Astrocyte of the hippocampus (primary cell): Measurements from ENCODE around the gene CCDC88A.
A peak's percentile ranks its signal among the peaks of the same experiment; 100 is the strongest.
"Not testable (repeated sequence)": the region's sequence is repeated elsewhere in the genome, so short reads cannot be mapped to it uniquely, and the experiment has no call there.

Source experiments
- DNase-seq: peaks from one replicate; pipeline ENCODE4 v3.0.0; 2011; ENCODE audit warnings: low read depth, low spot score

The CCDC88A gene

DNA sequence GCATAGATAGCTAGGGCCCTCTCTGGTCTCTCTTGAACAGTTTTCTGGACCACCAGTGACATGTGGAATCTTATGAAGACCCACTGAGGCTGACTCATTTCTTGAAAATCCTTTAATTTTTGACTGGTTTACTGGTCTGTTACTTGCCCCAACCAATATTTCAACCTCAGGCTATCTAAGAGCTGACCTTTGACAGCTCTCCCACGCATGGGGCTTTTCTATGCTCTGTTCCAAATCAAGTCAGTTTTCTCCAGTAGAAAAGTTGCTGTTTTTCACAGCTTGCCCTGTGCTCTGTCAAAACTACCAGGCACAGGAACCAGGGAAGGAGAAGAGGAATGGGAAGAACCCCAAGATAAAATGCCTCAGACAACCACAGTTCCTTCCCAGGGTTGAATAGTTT is 104.7 kb downstream of the CCDC88A start:
- no peak for DNase-seq

DNA sequence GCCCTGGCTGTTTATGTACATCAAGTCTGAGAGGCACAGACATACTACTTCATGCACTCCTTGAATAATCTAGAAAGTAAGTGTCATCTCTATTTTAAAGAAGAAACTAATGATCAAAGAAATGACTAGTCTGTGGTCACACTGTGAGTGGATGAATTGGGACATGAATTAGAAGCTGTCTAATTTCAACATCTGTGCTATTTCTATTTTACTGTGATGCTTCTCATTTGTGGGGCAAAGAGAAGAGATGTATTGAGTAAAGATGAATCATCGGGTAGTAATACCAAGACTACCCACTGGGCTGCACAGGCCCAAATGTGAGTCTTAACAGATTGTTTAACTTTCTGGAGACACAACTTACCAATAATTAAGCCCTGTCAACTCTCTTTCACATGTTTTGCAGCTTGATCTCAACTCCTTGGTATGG is 108.2 kb downstream of the CCDC88A start:
- DNase-seq: peak; percentile 13

DNA sequence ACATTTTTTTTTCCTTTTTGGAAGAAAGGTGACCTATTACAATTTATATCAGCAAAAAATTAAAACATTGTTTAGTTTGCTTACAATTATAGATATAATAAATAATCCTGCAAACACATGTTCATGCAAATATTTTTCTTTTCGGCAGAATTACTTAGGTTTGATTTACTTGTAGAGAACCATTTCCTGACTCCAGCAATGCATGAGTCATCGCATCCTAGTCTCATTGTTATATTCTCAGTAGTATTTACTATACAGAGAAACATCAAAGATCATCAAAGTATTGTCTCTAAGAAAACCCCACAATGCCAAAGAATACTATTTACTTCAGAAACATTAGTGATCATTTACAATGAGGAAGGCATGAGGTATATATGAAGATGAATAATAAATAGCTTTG is 110.2 kb downstream of the CCDC88A start:
- DNase-seq: peak; percentile 61

DNA sequence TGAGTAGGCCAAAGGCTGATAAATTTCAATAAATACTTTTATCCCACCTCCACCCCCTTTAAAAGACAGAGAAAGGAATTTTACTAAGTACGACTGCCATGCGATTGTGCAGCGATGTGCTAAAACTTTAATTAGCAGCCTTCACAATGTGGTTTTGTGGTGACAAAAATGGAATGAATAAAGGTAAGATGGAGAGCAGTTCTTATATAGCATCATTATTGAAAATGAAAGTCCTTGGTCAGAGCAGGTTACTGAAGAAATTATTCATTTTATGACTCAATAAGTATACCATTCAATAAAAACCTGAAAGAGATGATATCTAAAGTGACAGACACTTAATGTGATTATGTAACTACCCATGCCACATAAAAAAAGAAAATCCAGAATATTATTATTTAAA is 117.4 kb downstream of the CCDC88A start:
- DNase-seq: no peak

DNA sequence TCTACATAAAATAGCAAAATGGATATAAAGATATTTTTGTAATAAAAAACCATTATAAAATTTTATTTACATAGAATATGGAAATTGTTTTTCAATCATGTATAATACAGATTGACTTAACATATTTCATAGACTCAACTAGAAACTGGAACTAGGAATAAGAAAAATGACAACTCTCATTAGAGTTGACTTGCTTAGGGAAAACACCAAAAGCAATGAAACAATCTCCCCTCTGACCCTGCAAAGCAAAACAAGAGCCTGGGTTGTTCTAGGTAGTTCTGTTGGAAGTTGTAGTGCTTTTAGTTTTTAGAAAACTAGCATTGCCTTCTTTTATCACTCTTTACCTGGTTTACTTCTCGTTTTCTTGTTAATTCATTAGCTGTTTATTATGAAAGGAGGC is 118.4 kb downstream of the CCDC88A start:
- DNase-seq: no peak

DNA sequence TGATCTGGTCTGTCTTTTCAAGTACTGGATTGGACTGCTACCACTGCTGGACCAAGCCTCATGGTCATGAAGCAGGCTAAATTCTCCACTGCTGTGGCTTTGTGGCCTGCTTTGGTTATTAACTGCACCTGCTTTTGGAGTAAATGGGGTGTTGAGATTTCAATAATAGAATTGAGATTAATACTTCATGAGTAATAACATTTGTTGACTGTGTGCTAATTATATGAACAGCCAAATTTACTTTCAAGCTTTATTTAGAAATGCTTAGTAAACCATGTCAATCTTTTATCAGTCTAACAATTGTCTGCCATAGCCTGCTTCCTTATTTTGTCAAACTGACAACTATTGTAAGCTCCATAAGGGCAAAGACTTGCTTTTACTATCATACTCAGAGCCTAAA is 123.3 kb downstream of the CCDC88A start:
- DNase-seq: no peak

DNA sequence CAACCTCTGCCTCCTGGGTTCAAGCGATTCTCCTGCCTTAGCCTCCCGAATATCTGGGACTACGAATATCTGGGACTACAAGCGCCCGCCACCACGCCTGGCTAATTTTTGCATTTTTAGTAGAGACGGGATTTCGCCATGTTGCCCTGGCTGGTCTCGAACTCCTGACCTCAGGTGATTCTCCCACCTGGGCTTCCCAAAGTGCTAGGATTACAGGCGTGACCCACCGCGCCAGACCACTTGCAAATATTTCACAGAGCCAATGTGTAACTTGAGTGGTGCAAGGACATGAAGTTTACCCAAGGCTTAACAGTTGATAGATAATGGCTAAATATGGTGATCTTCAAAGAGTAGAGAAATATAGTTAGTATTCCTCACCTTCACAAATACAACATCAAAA is 136.6 kb downstream of the CCDC88A start:
- DNase-seq: no peak

DNA sequence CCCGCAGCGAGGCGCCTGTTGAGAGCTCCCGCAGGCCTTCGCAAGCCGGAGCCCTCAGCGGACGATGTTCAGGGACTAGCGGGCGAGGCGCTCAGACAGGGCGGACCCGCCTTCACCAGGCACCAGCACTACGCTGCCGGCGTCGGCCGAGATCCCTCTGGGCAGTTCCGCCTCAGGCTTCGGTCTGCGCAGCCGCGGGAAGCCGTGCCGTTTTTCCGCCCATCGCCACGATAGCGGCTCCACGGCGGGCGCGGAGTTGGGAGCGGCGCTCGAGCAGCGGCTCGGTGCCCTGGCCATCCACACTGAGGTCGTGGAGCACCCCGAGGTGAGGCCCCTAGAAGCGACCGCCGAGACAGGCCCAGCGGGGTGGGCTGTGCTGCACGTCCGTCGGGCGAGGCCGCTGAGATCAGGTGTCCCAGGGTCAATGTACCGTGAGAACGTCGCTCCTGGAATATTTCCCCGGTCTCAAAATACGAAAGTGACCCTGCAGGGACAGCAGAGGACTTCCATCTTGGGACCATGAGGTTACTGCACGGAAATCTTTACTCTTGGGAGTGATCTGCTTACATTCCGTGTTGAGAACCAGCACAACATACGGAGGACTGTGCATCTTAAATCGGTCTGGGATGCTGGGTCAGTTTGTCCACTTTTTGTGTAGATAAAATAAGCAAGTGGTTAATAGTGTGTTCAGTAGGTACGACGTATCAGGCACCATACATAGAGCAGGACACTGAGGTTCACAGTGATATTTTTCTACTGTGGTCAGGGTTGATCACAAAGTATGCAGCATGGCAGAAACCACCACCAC is 137.3 kb downstream of the CCDC88A start:
- peak; percentile 93 for DNase-seq

DNA sequence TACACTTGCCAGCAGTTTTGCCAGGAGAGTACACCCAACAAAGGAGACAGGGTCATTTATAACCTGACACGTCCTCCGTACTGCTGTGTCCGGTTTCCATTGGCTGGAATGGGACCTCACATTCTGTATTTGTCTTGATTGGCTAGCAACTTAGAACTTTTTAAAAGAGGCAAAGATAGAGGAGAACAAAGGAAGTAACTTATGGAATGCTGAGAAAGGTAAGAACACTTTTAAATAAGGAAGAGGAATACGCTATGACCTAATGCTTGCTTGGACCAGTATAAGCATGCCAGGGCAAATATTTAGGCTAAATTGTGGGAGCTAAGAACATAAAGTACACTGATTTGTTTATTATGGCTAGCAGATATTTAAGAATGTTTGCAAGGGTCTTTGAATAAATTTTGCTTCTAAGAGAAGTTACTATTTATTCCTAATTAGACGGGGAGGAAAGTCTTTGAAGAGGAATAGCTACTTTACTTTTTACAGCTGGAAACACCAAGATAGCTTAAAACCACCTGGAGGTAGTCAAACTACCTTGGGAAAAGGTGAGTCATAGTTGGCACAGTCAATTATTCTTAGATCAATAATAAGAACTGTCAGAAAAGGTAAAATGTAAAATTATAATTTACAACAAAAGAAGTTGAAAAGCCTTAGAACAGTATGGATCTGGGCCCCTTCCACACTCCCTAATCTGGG is 138.7 kb downstream of the CCDC88A start:
- DNase-seq: not testable (repeated sequence)

DNA sequence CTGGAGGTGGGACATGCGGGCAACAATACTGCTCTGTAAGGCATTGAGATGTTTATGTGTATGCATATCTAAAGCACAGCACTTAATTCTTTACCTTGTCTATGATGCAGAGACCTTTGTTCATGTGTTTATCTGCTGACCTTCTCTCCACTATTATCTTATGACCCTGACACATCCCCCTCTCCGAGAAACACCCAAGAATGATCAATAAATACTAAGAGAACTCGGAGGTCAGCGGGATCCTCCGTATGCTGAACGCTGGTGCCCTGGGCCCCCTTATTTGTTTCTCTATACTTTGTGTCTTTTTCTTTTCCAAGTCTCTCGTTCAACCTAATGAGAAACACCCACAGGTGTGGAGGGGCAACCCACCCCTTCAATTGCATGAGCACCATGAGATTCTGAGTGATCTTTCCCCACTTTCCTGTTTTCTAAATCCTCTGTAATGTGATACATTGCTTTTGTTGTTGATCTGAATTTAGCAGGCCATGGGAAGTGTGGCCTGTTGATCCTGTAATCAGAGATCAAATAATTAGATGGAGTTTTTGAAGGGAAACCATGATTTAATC is 139.7 kb downstream of the CCDC88A start:
- not testable (repeated sequence) for DNase-seq

DNA sequence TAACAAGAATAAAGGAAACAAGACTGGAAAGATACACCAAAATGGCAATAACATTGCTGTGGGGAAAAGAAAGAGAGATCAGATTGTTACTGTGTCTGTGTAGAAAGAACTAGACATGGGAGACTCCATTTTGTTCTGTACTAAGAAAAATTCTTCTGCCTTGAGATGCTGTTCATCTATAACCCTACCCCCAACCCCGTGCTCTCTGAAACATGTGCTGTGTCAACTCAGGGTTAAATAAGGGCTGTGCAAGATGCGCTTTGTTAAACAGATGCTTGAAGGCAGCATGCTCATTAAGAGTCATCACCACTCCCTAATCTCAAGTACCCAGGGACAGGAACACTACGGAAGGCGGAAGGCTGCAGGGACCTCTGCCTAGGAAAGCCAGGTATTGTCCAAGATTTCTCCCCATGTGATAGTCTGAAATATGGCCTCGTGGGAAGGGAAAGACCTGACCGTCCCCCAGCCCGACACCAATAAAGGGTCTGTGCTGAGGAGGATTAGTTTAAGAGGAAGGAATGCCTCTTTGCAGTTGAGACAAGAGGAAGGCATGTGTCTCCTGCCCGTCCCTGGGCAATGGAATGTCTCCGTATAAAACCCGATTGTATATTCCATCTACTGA is 140.3 kb downstream of the CCDC88A start:
- DNase-seq: not testable (repeated sequence)

DNA sequence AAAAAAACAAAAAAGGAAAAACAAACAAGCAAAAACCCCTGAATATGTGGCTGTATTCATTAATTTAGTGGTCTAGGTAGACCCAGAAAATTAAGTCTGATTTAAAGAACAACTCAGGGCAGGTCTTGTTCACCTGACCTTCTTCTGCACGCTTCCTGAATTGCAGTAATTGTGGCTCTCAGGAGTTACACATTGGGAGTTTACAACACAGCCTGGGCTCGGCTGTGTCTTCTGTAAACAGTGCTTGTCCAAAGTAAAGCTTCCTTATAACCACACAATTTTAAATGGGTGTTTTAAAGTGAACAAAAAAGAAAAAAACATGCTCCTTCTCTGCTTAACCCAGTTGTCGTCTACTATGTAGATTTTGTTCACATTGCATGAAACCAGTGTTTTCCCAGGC is 142.3 kb downstream of the CCDC88A start:
- DNase-seq: no peak

DNA sequence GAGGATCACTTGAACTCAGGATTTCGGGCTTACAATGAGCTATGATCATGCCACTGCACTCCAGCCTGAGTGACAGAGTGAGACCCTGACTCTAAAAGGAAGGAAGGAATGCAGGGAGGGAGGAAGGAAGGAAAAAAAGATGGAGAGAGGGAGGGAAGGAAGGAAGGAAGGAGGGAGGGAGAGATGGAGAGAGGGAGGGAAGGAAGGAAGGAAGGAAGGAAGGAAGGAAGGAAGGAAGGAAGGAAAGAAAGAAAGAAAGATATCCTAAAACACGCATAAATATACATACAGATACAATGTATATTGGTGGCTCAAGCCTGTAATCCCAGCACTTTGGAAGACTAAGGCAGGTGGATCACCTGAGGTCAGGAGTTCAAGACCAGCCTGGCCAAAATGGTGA is 145.3 kb downstream of the CCDC88A start:
- DNase-seq: not testable (repeated sequence)

DNA sequence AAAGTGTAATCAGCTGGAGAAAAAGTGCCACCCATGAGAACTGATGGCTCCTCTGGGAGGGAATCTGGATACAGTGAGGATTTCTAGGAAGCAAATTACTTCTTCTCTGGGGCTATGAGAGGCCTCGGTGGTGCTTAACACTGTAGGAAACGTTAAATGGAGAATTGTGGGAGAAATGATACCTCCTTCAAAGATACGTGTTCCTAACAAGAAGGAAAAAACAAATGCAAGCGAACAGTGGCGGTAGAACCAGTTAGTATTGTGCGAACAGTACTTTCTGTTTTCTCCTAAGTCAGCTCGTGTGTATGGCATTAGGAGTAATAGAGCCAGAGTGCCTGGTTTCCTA is 150.0 kb downstream of the CCDC88A start:
- DNase-seq: peak; percentile 18

DNA sequence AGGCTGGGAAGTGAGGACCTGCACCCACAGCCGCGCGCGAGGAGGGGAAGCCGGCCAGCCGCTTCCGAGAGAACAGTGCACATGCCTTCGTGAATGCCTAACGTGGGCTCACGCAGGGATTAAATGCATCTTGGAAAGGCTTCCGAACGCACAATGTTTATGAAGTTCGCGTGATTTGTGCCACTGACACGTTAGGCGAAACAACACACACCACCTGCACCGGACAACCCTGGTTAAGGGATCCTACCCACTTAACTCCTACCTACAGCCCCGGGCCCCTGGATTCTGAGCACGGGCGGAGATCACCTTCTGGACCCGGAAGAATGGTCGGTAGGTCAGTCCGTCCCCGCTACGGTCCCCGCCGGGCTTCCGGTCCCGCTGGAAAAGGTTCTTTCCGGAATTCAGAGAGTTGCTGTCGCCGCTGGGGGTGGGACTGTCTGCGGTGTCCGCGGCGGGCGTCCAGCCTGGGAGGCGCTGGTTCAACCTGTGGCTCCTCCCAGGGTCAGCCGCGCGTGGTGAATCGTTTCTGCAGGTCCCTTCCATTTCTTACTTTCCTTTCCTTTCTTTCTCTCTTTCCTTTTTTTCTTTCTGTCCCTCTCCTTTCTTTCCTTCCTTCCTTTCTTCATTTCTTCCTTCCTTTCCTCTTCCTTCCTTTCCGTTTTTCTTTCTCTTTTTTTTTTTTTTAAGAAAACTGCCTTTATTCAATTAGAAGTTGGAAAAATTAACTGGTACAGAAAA is 150.6 kb downstream of the CCDC88A start, which contains the start of gene MTIF2:
Gene MTIF2, minus strand, starts transcription at position 325 of the 738 bp plus-strand sequence. CDS start 5,373 bp downstream, outside the sequence.
- DNase-seq: peak; percentile 98

DNA sequence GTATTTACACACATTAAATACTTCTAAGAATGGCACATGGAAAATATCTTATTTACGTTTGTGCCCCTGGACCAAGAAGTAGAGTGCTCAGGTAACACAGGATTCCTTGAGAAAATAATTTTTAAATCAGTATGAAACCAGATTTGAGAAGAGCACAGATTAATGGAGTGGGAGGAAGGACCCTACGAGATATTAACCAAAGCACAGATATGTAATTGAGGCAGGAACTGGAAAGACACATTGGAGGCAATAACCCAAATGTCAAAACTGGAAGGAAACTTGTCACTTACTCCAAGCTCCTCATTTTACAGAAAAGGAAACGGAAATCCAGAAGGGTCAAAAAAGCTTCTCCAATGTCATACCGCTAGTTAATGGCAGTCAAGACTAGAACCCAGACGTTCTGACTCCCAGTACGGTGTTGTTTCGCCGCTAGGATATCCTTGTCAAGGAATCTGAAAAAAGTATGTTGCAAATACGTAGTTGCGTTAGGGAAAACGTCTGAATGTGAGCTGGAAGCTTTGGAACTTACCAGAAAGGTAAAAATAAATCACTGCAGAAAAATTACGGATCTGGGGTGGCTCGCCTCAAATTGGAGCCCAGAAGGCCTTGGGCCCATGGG is 151.3 kb downstream of the CCDC88A start:
- DNase-seq: peak; percentile 5

DNA sequence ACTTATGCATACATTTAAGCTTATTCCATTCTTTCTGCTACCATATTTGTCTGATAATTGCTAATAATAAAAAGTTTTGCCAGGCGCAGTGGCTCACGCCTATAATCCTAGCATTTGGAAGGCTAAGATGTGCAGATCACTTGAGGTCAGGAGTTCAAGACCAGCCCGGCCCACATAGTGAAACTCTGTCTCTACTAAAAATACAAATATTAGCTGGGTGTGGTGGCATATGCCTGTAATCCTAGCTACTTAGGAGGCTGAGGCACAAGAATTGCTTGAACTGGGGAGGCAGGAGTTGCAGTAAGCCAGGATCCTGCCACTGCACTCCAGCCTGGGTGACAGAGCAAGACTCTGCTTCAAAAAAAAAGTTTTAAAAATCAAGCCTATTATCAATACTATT is 160.1 kb downstream of the CCDC88A start:
- not testable (repeated sequence) for DNase-seq

DNA sequence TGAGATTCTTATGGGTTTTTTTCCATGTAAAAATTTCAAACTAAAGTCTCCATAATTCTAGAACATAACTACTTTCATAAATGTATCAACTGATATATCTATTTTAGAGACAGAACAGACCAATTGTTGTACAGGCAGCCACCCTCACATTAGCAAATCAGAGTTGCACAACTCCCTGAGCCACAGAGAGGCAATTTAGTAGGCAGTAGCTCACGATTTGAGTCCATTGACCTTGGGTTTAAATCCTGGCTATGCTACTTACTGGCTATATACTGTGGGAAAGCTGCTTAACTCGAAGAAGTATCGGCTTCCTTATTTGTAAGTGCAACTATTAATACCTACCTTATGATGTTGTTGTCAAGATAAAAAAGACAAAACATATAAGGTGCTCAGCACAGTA is 166.8 kb downstream of the CCDC88A start:
- no peak for DNase-seq

DNA sequence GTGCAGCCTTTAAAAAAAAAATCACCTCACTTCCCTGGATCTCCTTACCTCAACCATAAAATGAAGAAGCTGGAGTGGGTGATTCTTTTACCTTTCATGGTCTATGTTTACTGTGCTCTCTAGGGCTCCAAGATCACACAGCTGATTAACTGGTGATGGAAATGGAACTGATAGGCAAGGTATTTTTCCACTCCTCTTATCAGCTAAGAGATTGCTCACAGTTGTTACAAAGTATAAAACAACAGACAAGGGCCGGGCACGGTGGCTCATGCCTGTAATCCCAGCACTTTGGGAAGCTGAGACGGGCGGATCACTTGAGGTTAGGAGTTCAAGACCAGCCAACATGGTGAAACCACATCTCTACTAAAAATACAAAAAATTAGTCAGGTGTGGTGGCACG is 172.6 kb downstream of the CCDC88A start:
- DNase-seq: no peak

DNA sequence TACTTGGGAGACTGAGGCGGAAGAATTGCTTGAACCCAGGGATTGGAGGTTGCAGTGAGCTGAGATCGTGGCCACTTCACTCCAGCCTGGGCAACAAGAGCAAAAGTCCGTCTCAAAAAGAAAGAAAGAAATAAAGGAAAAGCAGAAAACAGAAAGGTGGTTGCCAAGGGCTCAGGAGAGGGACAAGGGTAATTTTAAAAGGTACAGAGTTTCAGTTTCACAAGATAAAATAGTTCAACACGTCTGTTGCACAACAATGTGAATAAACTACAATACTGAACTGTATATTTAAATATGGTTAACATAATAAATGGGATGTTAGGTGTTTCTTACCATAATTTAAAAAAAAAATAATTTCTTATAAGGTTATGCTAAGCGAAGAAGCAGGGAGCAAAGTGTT is 174.2 kb downstream of the CCDC88A start:
- DNase-seq: no peak

DNA sequence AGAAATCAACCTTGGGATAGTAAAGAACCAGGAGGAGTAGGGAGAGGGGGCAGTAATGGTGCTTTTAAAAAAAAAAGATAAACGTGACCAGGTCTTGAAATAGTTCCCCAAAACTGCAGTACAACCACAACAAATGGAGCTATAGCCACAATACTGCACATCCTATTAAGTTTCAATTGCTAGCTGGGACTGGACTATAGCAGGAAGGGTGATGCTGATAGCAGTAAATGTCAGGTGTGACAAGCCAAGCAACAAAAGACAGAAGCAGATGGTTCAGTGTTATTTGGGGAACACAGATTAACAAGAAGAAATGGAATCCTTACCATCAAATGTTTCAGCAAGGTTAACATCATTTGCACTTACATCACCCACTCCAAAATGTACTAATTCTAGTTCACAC is 177.0 kb downstream of the CCDC88A start:
- DNase-seq: no peak
